Nephron progenitor cell (in vitro differentiated cells): ENCODE data around the gene CACNA1C.

Experiments used
- DNase-seq: peaks from one replicate; pipeline ENCODE4 v3.0.0; 2021
- H3K27ac Mint-ChIP-seq: 2 replicates; pipeline ENCODE4 v1.8.0; 2021; ENCODE audit warnings: mild to moderate bottlenecking, moderate library complexity, mixed read lengths
- H3K27me3 Mint-ChIP-seq: 2 replicates; pipeline ENCODE4 v1.8.0; 2021; ENCODE audit warnings: mild to moderate bottlenecking, low read depth, mixed read lengths; ENCODE audit not compliant: poor library complexity
- H3K36me3 Mint-ChIP-seq: 2 replicates; pipeline ENCODE4 v1.8.0; 2021; ENCODE audit warnings: low read depth, mixed read lengths
- H3K4me1 Mint-ChIP-seq: 2 replicates; pipeline ENCODE4 v1.8.0; 2021; ENCODE audit warnings: mixed read lengths
- H3K4me3 Mint-ChIP-seq: 2 replicates; pipeline ENCODE4 v1.8.0; 2021; ENCODE audit warnings: mild to moderate bottlenecking, moderate library complexity, mixed read lengths
- H3K9me3 Mint-ChIP-seq: 2 replicates; pipeline ENCODE4 v1.8.0; 2021; ENCODE audit warnings: mild to moderate bottlenecking, moderate library complexity, mixed read lengths
- CTCF ChIP-seq: fragments of 200-600 bp; sonication (generic); IDR thresholded peaks from 2 replicates; pipeline ENCODE4 v1.5.0; 2021; ENCODE audit warnings: antibody characterized with exemption

The CACNA1C gene

DNA sequence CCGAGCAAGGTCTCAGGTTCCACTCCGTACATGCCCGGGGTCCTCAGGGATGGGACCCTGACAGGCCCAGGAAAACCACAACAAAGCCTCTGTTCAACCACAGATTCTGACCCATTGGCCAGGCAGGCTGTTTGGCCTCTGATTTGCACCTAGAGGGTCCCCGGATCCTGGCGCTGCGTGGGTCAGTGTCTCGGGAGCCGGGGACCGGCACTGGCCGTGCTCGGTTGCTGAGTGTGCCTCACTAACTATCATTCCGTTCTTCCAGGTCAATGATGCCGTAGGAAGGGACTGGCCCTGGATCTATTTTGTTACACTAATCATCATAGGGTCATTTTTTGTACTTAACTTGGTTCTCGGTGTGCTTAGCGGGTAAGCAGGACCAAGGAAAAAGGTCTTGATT, 451.8 kb downstream of the CACNA1C start:
- H3K9me3 Mint-ChIP-seq = peaks cover 10% of the 10 kb centered on the region

DNA sequence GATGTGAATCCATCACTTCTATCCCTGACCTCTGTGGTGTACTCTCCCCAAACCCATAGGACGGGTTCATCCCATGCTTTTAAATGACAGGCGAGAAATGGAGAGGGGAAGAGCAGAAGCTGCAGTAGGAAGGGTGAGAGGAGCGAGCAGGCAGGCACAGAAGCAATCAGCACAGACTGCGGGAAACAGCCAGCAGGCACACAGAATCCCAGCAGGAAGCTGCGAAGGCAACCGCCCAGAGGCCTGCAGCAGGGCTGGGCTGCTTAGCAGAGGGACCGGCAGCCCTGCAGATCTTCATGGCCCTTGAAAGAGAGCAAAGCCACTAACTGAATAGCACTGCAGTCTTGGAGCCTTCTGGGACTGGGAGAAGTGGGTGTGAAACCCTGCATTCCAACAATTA, 455.0 kb downstream of the CACNA1C start:
- Mint-ChIP-seq H3K36me3 (no peaks in the 10 kb centered on the region), H3K4me1 (peaks cover 47% of the 10 kb centered on the region), H3K9me3 (peaks cover 10% of the 10 kb centered on the region), H3K27me3 (peaks cover 25% of the 10 kb centered on the region), H3K27ac (no peak overlapping the region), H3K4me3 (no peak overlapping the region)
- no peak for TF ChIP-seq CTCF
- no peak for DNase-seq

More for the DNA sequence above, 451.8 kb downstream of the CACNA1C start:
- no peak for TF ChIP-seq CTCF
- no peaks in the 10 kb centered on the region for H3K36me3 Mint-ChIP-seq
- H3K4me1 Mint-ChIP-seq = peaks cover 54% of the 10 kb centered on the region
- peaks cover 11% of the 10 kb centered on the region for H3K27me3 Mint-ChIP-seq
- H3K4me3 Mint-ChIP-seq = no peak overlapping the region
- H3K27ac Mint-ChIP-seq = no peak overlapping the region
- DNase-seq = no peak

GRCh38 chr12:2509137-2509536, 456.4 kb downstream of the CACNA1C start:
- Mint-ChIP-seq H3K9me3 (peaks cover 4% of the 10 kb centered on the region), H3K4me3 (no peak overlapping the region), H3K4me1 (peaks cover 45% of the 10 kb centered on the region), H3K27me3 (peaks cover 26% of the 10 kb centered on the region), H3K36me3 (no peaks in the 10 kb centered on the region), H3K27ac (no peak overlapping the region)
- no peak for DNase-seq
- no peak for TF ChIP-seq CTCF

DNA sequence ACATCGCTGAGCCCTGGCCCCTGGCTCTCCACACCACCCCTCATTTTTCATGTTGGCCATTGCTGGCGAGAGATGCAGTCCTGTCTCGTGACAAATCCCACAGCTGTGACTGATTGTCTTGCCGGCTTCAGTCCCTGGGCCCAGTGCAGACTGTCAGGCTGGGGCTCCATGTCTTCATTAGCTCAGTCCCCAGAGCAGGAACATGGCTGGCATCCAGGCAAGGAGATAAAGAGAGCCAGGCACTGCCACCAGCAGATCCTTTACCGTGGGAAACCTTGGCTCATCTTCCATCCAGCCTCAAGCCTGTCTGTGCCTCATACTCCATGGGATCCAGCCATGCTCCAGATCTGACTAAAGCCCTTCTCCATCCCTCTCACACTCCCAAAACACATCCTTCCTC, 457.3 kb downstream of the CACNA1C start:
- H3K4me1 Mint-ChIP-seq = peaks cover 41% of the 10 kb centered on the region
- no peaks in the 10 kb centered on the region for H3K9me3 Mint-ChIP-seq

DNA sequence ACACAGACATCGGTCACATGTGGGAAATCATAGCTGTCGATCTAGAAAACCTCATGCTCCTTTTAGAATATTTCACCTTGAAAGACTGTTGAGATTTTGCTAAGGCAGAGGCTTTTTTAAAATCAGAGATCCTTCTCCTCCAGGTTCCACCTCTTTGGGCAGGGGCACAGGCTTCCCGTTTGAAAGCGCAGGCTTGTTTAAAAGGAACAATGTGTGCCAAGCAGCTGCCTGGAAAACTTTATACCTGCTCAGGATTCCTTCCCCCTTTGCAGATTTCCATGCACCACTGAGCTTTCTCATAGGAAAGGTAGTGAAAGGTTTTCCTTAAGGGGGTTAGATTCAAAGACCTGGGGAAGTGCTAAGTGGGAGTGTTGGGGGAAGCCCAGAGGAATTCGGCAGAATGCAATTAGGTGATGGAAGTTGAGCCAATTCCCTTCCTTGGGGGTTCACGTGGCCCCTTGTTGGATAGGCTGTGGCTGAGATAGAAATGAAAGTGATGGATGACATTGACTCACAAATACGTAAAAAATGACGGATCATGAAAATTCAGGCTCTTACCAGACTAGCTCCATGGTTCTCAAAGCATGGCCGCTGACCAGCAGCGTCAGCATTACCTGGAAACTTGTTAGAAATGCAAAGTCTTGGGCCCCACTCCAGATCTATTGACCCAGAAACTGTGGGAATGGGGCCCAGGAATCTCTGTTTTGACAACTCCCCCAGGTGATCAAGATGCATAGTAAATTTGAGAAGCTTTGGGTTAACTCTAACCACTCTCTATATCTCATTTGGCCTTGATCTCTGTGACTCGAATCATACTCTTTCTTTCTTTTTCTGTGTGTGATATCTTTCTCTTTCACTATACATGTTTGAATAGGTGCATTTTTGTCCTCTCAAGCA, 460.6 kb downstream of the CACNA1C start:
- peaks cover 25% of the 10 kb centered on the region for H3K4me1 Mint-ChIP-seq
- H3K4me3 Mint-ChIP-seq = no peak overlapping the region
- peaks cover 28% of the 10 kb centered on the region for H3K27me3 Mint-ChIP-seq
- H3K36me3 Mint-ChIP-seq = no peaks in the 10 kb centered on the region
- H3K27ac Mint-ChIP-seq = peak overlapping the region; percentile 7
- no peak for TF ChIP-seq CTCF
- DNase-seq = no peak
- no peaks in the 10 kb centered on the region for H3K9me3 Mint-ChIP-seq

More for the DNA sequence above, 457.3 kb downstream of the CACNA1C start:
- Mint-ChIP-seq H3K27me3 (peaks cover 30% of the 10 kb centered on the region), H3K4me3 (no peak overlapping the region), H3K27ac (no peak overlapping the region), H3K36me3 (no peaks in the 10 kb centered on the region)
- DNase-seq = no peak
- TF ChIP-seq CTCF = no peak

DNA sequence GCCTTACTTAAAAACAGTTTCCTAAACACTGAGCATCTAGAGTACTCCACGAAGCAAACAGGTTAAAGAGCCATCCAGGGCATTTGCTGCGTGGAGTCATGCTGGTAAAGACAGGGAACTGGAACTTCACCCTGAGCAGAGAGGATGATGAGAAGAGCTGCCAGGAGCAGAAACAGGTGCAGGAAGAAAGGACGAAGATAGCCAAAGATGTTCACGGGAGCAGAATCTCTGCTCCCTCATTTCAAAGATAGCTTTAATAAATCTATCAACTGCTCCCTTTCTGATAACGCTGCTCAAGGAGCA, 461.2 kb downstream of the CACNA1C start:
- Mint-ChIP-seq H3K27me3 (peaks cover 28% of the 10 kb centered on the region), H3K4me1 (peaks cover 25% of the 10 kb centered on the region), H3K4me3 (no peak overlapping the region), H3K36me3 (no peaks in the 10 kb centered on the region), H3K27ac (no peak overlapping the region), H3K9me3 (no peaks in the 10 kb centered on the region)
- DNase-seq = no peak
- no peak for TF ChIP-seq CTCF
